Putamen (tissue), 1 donor: ENCODE measurements around the gene SYT7.
A peak's percentile ranks its signal among the peaks of the same experiment; 100 is the strongest.

ENCODE experiments used
- DNase-seq: peaks from one replicate; pipeline ENCODE4 v3.0.0-alpha.2; 2016; ENCODE audit warnings: low spot score

SYT7 gene

GRCh38 chr11:61609000-61609979 is 28.4 kb upstream of the SYT7 start:
- no peak for DNase-seq

GRCh38 chr11:61607920-61608599 is 27.2 kb upstream of the SYT7 start:
- no peak for DNase-seq

GRCh38 chr11:61607426-61607825 is 26.6 kb upstream of the SYT7 start:
- DNase-seq = no peak

- DNase-seq = no peak
Measured at GRCh38 chr11:61603667-61604066, 22.8 kb upstream of the SYT7 start.

GRCh38 chr11:61602775-61603569 is 22.1 kb upstream of the SYT7 start:
- peak; percentile 61 for DNase-seq

- DNase-seq = no peak
Measured at GRCh38 chr11:61601512-61601911, 20.6 kb upstream of the SYT7 start.

GRCh38 chr11:61599968-61600710 is 19.3 kb upstream of the SYT7 start:
- no peak for DNase-seq

- no peak for DNase-seq
Measured at GRCh38 chr11:61598886-61599868, 18.3 kb upstream of the SYT7 start.

GRCh38 chr11:61598374-61598773 is 17.5 kb upstream of the SYT7 start:
- DNase-seq = no peak

- no peak for DNase-seq
Measured at GRCh38 chr11:61596990-61597389, 16.1 kb upstream of the SYT7 start.

- DNase-seq = no peak
Measured at GRCh38 chr11:61596542-61596941, 15.7 kb upstream of the SYT7 start.

GRCh38 chr11:61594907-61595257 is 14.0 kb upstream of the SYT7 start:
- DNase-seq = no peak

- DNase-seq = no peak
Measured at GRCh38 chr11:61593151-61593550, 12.3 kb upstream of the SYT7 start.

GRCh38 chr11:61592176-61592575 is 11.3 kb upstream of the SYT7 start:
- DNase-seq = no peak

GRCh38 chr11:61589961-61590360 is 9.1 kb upstream of the SYT7 start:
- DNase-seq = no peak

GRCh38 chr11:61588728-61589191 is 7.9 kb upstream of the SYT7 start:
- no peak for DNase-seq

GRCh38 chr11:61587951-61588727 is 7.3 kb upstream of the SYT7 start:
- DNase-seq = no peak

GRCh38 chr11:61587541-61587941 is 6.7 kb upstream of the SYT7 start:
- no peak for DNase-seq

- no peak for DNase-seq
Measured at GRCh38 chr11:61586792-61587430, 6.0 kb upstream of the SYT7 start.
